ENCODE data around the gene MTPN.

MTPN gene

DNA sequence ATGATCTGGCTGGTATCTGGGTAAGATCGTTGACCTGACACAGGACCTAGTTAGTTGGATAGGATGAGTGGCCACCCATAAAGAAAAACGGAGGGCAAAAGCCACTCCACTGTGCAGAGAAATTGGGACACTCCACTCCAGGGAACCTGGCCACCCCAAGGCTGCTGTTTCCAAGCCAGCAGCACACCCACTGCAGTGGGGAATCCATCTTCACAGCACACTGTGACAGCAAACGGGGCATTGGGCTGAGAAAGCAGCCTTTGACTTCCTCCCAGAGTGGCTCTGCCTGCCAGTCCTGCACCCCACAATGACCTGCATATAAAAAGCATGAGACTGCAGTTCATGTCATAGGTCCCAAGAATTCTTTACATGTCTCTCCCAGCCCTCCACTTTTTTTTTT lies 52.9 kb downstream of the MTPN start:
- H3K36me3 Mint-ChIP-seq (ENCODE audit: low read depth): peaks cover 42% of the 10 kb centered on the region
- H3K27me3 Mint-ChIP-seq (ENCODE audit: low read depth, poor library complexity): no peaks in the 10 kb centered on the region

DNA sequence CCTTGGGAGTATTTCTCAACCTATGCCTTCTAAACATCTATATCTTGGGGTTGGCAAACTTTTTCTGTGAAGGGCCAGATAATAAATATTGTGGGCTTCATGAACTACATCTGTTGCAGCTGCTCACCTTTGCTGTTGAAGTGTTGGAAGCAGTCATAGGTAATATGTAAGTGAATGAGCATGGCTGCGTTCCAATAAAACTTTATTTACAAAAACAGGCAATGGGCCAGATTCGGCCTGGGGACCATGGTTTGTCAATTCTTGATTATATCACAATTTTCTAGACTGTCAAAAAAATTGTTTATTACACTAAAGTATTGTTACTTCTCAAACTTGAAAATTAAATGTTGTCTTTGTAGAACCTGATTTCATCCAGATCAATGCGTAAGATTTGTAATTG lies 54.9 kb downstream of the MTPN start:
- no peak for DNase-seq
- Mint-ChIP-seq H3K36me3 (ENCODE audit: low read depth) (peaks cover 46% of the 10 kb centered on the region), H3K9me3 (peaks cover 14% of the 10 kb centered on the region), H3K4me1 (peaks cover 25% of the 10 kb centered on the region), H3K27ac (no peak overlapping the region), H3K27me3 (ENCODE audit: low read depth, poor library complexity) (no peaks in the 10 kb centered on the region), H3K4me3 (no peak overlapping the region)
- TF ChIP-seq, protein P1, sequence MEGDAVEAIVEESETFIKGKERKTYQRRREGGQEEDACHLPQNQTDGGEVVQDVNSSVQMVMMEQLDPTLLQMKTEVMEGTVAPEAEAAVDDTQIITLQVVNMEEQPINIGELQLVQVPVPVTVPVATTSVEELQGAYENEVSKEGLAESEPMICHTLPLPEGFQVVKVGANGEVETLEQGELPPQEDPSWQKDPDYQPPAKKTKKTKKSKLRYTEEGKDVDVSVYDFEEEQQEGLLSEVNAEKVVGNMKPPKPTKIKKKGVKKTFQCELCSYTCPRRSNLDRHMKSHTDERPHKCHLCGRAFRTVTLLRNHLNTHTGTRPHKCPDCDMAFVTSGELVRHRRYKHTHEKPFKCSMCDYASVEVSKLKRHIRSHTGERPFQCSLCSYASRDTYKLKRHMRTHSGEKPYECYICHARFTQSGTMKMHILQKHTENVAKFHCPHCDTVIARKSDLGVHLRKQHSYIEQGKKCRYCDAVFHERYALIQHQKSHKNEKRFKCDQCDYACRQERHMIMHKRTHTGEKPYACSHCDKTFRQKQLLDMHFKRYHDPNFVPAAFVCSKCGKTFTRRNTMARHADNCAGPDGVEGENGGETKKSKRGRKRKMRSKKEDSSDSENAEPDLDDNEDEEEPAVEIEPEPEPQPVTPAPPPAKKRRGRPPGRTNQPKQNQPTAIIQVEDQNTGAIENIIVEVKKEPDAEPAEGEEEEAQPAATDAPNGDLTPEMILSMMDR (IDR thresholded peaks at IDR 0.05): no peak

More for the DNA sequence above, 52.9 kb downstream of the MTPN start:
- Mint-ChIP-seq H3K9me3 (peaks cover 7% of the 10 kb centered on the region), H3K4me1 (peaks cover 39% of the 10 kb centered on the region), H3K4me3 (no peak overlapping the region), H3K27ac (peak overlapping the region; percentile 64)
- DNase-seq: no peak
- TF ChIP-seq, protein P1 (IDR thresholded peaks at IDR 0.05): no peak

DNA sequence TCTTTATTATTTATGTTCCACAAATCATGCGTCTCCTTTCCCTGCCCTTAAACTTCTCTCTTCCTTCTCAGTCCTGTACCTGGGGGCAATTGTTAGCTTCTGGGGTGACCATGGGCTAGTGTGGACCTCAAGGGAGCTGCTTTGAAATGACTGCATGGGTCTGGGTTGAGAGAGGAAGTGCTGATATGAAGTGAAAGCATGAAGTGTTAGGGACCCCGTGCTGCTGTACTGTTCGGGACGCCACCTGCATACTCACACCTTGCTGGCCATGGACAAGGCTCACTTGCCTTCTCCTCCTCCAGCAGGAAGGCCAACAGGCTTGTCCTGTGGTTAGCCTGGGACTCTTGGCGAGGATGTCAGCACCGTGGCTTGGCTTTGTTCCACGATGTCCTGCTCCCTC lies 56.7 kb downstream of the MTPN start:
- H3K36me3 Mint-ChIP-seq (ENCODE audit: low read depth): peaks cover 43% of the 10 kb centered on the region
- no peak overlapping the region for H3K4me3 Mint-ChIP-seq
- peaks cover 17% of the 10 kb centered on the region for H3K4me1 Mint-ChIP-seq
- TF ChIP-seq, protein P1 (IDR thresholded peaks at IDR 0.05): no peak
- DNase-seq: no peak
- peaks cover 17% of the 10 kb centered on the region for H3K9me3 Mint-ChIP-seq
- H3K27me3 Mint-ChIP-seq (ENCODE audit: low read depth, poor library complexity): no peaks in the 10 kb centered on the region
- no peak overlapping the region for H3K27ac Mint-ChIP-seq

DNA sequence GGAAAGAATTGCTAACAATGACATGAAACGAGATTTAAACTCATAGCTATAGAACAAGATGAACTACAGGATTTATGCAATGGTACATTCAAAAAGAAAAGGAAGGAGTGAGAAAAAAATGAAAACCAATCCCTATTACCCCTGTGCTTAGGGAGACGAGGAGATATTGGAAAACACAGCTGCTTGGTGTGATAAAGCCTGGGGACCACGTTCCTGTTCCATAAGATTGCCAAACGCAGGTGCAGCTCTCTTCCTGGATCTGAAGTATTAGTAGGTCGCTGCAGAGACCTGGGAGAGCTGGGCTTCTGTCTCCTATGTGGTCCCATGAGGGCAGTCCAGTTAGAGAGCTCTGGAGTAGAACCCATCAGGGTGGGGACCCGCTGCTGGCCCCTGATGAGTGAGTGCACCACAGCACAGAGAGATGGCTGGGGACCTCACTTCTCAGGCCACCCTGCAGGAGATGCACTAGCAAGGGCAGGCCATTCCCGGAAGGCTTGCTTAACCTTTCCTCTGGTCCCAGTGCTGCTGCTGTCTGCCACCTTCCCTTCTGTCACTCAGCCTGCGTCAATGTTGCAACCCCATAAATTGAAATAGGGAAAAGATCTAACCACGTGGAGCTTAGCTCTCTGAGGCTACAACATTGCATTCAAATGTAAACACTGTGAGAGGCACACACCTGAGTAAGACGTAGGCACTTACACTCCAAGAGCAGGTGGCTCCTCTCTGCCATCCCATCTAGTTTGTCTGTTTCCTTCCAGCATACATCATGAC lies 57.9 kb downstream of the MTPN start:
- no peak for DNase-seq
- Mint-ChIP-seq H3K27me3 (ENCODE audit: low read depth, poor library complexity) (no peaks in the 10 kb centered on the region), H3K27ac (no peak overlapping the region), H3K4me1 (peaks cover 14% of the 10 kb centered on the region), H3K36me3 (ENCODE audit: low read depth) (peaks cover 38% of the 10 kb centered on the region), H3K4me3 (no peak overlapping the region), H3K9me3 (peaks cover 17% of the 10 kb centered on the region)
- TF ChIP-seq, protein P1 (IDR thresholded peaks at IDR 0.05): no peak

DNA sequence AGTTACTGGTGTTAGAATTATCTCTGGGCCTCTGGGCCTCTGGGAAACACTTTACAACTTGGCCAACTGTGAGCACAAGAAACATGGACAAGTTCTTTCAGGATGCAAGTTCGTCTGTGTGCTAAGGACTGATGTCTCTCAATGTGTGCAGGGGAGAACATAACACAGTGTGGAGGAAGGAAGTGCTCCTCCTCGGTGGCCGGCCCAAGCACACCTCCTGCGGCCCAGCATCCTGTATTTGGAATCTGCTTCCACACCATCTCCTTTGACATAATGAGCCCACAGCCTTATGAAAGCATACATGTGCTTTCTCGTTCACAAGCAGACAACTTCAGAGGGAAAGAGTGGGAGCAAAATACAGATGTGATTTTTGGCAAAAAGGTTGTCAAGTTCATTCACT lies 59.0 kb downstream of the MTPN start:
- DNase-seq: no peak
- Mint-ChIP-seq H3K27ac (peak overlapping the region; percentile 17), H3K9me3 (peaks cover 25% of the 10 kb centered on the region), H3K36me3 (ENCODE audit: low read depth) (peaks cover 42% of the 10 kb centered on the region), H3K4me1 (peaks cover 7% of the 10 kb centered on the region), H3K27me3 (ENCODE audit: low read depth, poor library complexity) (peaks cover 2% of the 10 kb centered on the region), H3K4me3 (no peak overlapping the region)
- TF ChIP-seq, protein P1 (IDR thresholded peaks at IDR 0.05): no peak

DNA sequence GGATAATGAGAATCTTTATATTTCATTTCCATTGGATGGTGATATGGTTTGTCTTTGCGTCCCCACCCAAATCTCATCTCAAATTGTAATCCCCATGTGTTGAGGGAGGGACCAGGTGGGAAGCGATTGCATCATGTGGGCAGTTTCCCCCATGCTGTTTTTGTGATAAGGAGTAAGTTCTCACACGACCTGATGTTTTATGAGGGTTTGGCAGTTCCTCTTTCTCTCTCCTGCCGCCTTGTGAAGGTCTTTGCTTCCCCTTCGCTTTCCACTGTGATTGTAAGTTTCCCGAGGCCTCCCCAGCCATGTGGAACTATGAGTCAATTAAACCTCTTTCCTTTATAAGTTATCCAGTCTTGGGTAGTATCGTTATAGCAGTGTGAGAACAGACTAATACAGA lies 59.4 kb downstream of the MTPN start:
- H3K4me3 Mint-ChIP-seq: no peak overlapping the region
- H3K9me3 Mint-ChIP-seq: peaks cover 25% of the 10 kb centered on the region
- peaks cover 42% of the 10 kb centered on the region for H3K36me3 Mint-ChIP-seq (ENCODE audit: low read depth)

More for the DNA sequence above, 59.4 kb downstream of the MTPN start:
- no peak for DNase-seq
- H3K4me1 Mint-ChIP-seq: peaks cover 7% of the 10 kb centered on the region
- TF ChIP-seq, protein P1 (IDR thresholded peaks at IDR 0.05): no peak
- H3K27me3 Mint-ChIP-seq (ENCODE audit: low read depth, poor library complexity): peaks cover 2% of the 10 kb centered on the region
- H3K27ac Mint-ChIP-seq: peak overlapping the region; percentile 17

Measured in nephron progenitor cell (in vitro differentiated cells).